ENCODE data around the gene FGFR3. TPM values are rescaled to one million over a fixed set of nuclear protein-coding genes. Genes with fewer than 3 reads are reported as not detected.

The FGFR3 gene
- total RNA-seq, 2 experiments from 2014 or later: not detected

DNA sequence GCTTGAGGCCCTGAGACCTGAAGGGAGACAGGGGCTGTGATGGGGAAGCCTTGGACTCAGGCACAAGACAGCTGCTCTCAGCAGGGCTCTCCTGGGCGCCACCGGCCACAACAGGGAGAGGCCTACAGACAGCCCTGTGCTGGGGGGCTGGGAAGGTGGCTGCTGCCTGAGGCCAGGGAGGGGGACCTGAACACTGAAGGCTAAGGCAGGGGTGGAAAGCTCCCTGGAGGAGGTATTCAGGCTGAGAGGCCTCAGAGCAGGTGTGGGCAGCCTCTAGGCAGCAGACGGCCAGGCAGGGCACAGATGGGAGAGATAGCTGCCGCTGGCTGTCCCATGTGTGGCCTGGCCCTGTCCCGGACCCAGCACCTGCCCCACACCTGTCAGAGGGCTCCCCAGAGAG is 38.8 kb upstream of the FGFR3 start:
- H3K4me1 ChIP-seq (ENCODE audit: insufficient read depth, low read length, poor library complexity, severe bottlenecking): no peaks in the 10 kb centered on the region
- ChIA-PET POLR2A (no interaction called here), CTCF (ENCODE audit: unreplicated experiment) (no interaction called here)
- intact Hi-C loops (cut with micrococcal nuclease; ENCODE audit: unreplicated experiment): no loop called here
- peak; percentile 13 for DNase-seq (ENCODE audit: low spot score)
- no peaks in the 10 kb centered on the region for H3K79me2 ChIP-seq (ENCODE audit: insufficient read depth, low read depth, low read length)
- TF ChIP-seq, protein P1, sequence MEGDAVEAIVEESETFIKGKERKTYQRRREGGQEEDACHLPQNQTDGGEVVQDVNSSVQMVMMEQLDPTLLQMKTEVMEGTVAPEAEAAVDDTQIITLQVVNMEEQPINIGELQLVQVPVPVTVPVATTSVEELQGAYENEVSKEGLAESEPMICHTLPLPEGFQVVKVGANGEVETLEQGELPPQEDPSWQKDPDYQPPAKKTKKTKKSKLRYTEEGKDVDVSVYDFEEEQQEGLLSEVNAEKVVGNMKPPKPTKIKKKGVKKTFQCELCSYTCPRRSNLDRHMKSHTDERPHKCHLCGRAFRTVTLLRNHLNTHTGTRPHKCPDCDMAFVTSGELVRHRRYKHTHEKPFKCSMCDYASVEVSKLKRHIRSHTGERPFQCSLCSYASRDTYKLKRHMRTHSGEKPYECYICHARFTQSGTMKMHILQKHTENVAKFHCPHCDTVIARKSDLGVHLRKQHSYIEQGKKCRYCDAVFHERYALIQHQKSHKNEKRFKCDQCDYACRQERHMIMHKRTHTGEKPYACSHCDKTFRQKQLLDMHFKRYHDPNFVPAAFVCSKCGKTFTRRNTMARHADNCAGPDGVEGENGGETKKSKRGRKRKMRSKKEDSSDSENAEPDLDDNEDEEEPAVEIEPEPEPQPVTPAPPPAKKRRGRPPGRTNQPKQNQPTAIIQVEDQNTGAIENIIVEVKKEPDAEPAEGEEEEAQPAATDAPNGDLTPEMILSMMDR (conservative IDR thresholded peaks at IDR 0.05; ENCODE audit: low read length): no peak
- no peak for TF ChIP-seq EZH2phosphoT487 (IDR thresholded peaks at IDR 0.05; ENCODE audit: borderline replicate concordance, low read depth, low read length)
- H3K36me3 ChIP-seq (ENCODE audit: insufficient read depth, low read length): no peaks in the 10 kb centered on the region
- no peak overlapping the region for H3K4me2 ChIP-seq (ENCODE audit: low read length)
- H3K27ac ChIP-seq (ENCODE audit: low read depth, low read length, poor library complexity, severe bottlenecking): no peak overlapping the region
- no TSS peak for BruUV-seq (replicated peaks)
- no peaks in the 10 kb centered on the region for H3K9me3 ChIP-seq (ENCODE audit: low read length)
- no peak overlapping the region for H2AFZ ChIP-seq (ENCODE audit: low read length)
- H4K20me1 ChIP-seq (ENCODE audit: insufficient read depth, low read length): no peaks in the 10 kb centered on the region
- no peak overlapping the region for H3K4me3 ChIP-seq (ENCODE audit: low read depth, low read length, poor library complexity, severe bottlenecking)
- no peaks in the 10 kb centered on the region for H3K9me2 ChIP-seq (ENCODE audit: insufficient read depth, low read length)

DNA sequence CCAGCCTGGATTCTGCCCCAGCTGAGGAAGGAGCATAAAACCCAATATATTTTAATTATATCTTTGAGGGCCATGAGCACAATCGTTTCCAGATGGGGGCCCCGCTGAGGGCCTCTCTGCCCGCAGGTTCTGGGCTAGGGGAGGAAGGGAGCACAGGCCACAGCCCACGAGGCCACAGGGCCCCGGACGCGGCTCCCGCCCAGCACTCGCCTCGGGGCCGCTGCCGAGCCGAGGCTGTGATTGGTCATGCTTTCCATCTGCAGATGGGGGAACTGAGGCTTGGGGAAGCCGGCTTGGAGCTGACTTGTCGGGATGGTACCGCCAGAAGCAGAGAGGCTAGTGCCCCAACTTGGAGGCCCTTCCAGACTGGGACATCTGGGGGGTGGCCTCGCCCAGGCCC is 37.8 kb upstream of the FGFR3 start:
- no peaks in the 10 kb centered on the region for H3K79me2 ChIP-seq (ENCODE audit: insufficient read depth, low read depth, low read length)
- no peaks in the 10 kb centered on the region for H3K9me3 ChIP-seq (ENCODE audit: low read length)
- H3K4me1 ChIP-seq (ENCODE audit: insufficient read depth, low read length, poor library complexity, severe bottlenecking): no peaks in the 10 kb centered on the region
- no peaks in the 10 kb centered on the region for H3K9me2 ChIP-seq (ENCODE audit: insufficient read depth, low read length)
- H3K4me2 ChIP-seq (ENCODE audit: low read length): no peak overlapping the region
- CTCF ChIA-PET (ENCODE audit: unreplicated experiment): no interaction called here
- BruUV-seq (replicated peaks): no TSS peak
- intact Hi-C loops (cut with micrococcal nuclease; ENCODE audit: unreplicated experiment): no loop called here
- TF ChIP-seq, protein P1 (conservative IDR thresholded peaks at IDR 0.05; ENCODE audit: low read length): no peak
- TF ChIP-seq EZH2phosphoT487 (IDR thresholded peaks at IDR 0.05; ENCODE audit: borderline replicate concordance, low read depth, low read length): no peak
- POLR2A ChIA-PET: no interaction called here
- H3K4me3 ChIP-seq (ENCODE audit: low read depth, low read length, poor library complexity, severe bottlenecking): no peak overlapping the region
- no peak for DNase-seq (ENCODE audit: low spot score)
- no peaks in the 10 kb centered on the region for H4K20me1 ChIP-seq (ENCODE audit: insufficient read depth, low read length)
- no peak overlapping the region for H3K27ac ChIP-seq (ENCODE audit: low read depth, low read length, poor library complexity, severe bottlenecking)
- no peaks in the 10 kb centered on the region for H3K36me3 ChIP-seq (ENCODE audit: insufficient read depth, low read length)
- no peak overlapping the region for H2AFZ ChIP-seq (ENCODE audit: low read length)

DNA sequence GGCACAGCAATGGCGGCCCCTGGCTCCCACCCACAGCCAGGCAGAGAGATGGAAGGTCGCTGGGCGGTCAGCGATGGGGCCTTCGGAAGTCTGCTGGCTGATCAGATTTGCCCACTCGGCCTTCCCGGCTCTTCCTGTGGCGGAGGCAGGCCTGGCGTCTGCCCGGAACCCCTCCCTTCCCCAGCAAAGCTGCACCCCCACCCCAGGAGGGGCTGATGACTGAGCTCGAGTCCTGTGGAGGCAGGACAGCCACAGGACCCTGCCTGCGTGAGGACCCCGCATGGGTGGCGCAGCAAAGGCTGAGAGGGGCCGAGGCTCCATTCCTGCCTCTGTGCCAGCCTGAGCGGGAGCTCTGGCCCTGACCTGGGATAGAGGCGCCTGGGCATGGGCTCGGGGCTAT is 37.0 kb upstream of the FGFR3 start:
- no peak overlapping the region for H3K4me3 ChIP-seq (ENCODE audit: low read depth, low read length, poor library complexity, severe bottlenecking)
- no peaks in the 10 kb centered on the region for H3K9me2 ChIP-seq (ENCODE audit: insufficient read depth, low read length)
- no peak overlapping the region for H2AFZ ChIP-seq (ENCODE audit: low read length)
- no peak for DNase-seq (ENCODE audit: low spot score)
- H3K36me3 ChIP-seq (ENCODE audit: insufficient read depth, low read length): no peaks in the 10 kb centered on the region
- no peaks in the 10 kb centered on the region for H3K79me2 ChIP-seq (ENCODE audit: insufficient read depth, low read depth, low read length)
- H3K27ac ChIP-seq (ENCODE audit: low read depth, low read length, poor library complexity, severe bottlenecking): no peak overlapping the region
- no peak overlapping the region for H3K4me2 ChIP-seq (ENCODE audit: low read length)
- TF ChIP-seq, protein P1 (conservative IDR thresholded peaks at IDR 0.05; ENCODE audit: low read length): no peak
- TF ChIP-seq EZH2phosphoT487 (IDR thresholded peaks at IDR 0.05; ENCODE audit: borderline replicate concordance, low read depth, low read length): no peak
- POLR2A ChIA-PET: interaction anchor here (0.7 kb wide), 1 partner anchor 92 kb away, joined by 3 read pairs; no protein-coding TSS in a partner anchor
- no peaks in the 10 kb centered on the region for H3K4me1 ChIP-seq (ENCODE audit: insufficient read depth, low read length, poor library complexity, severe bottlenecking)
- no peaks in the 10 kb centered on the region for H3K9me3 ChIP-seq (ENCODE audit: low read length)
- BruUV-seq (replicated peaks): no TSS peak
- CTCF ChIA-PET (ENCODE audit: unreplicated experiment): no interaction called here
- intact Hi-C loops (cut with micrococcal nuclease; ENCODE audit: unreplicated experiment): no loop called here
- no peaks in the 10 kb centered on the region for H4K20me1 ChIP-seq (ENCODE audit: insufficient read depth, low read length)

All from OCI-LY7 (cell line).